Hepatocyte (in vitro differentiated cells): Measurements from ENCODE around the gene MICALL2. TPM values are rescaled to one million over a fixed set of nuclear protein-coding genes. Genes with fewer than 3 reads are reported as not detected.

Source experiments
- DNase-seq: peaks from one replicate; pipeline ENCODE4 v3.0.0-alpha.2; 2016; ENCODE audit warnings: low spot score
- H2AFZ ChIP-seq: fragments of 200-600 bp; sonication (generic); 2 replicates; pipeline ENCODE4 v1.6.0; 2016; ENCODE audit warnings: antibody characterized with exemption, mild to moderate bottlenecking
- H3K27ac ChIP-seq: fragments of 200-600 bp; sonication (generic); 2 replicates; pipeline ENCODE4 v1.5.1; 2016; ENCODE audit warnings: mild to moderate bottlenecking
- H3K27me3 ChIP-seq: fragments of 200-600 bp; sonication (generic); 2 replicates; pipeline ENCODE4 v1.6.1; 2016
- H3K36me3 ChIP-seq: fragments of 200-600 bp; sonication (generic); replicated peaks from 2 replicates; pipeline ENCODE4 v1.5.1; 2016; ENCODE audit warnings: low read depth; ENCODE audit not compliant: insufficient read depth
- H3K4me1 ChIP-seq: fragments of 200-600 bp; sonication (generic); 2 replicates; pipeline ENCODE4 v1.5.1; 2016; ENCODE audit warnings: mild to moderate bottlenecking, moderate library complexity; ENCODE audit not compliant: insufficient read depth
- H3K4me2 ChIP-seq: fragments of 200-600 bp; sonication (generic); 2 replicates; pipeline ENCODE4 v1.6.0; 2016
- H3K4me3 ChIP-seq: fragments of 200-600 bp; sonication (generic); 2 replicates; pipeline ENCODE4 v1.5.1; 2016; ENCODE audit warnings: mild to moderate bottlenecking
- H3K79me2 ChIP-seq: fragments of 200-600 bp; sonication (generic); 2 replicates; pipeline ENCODE4 v1.6.0; 2017; ENCODE audit warnings: mild to moderate bottlenecking
- H3K9me2 ChIP-seq: fragments of 200-600 bp; sonication (generic); replicated peaks from 2 replicates; pipeline ENCODE4 v1.6.0; 2017; ENCODE audit warnings: mild to moderate bottlenecking; ENCODE audit not compliant: insufficient read depth
- H3K9me3 ChIP-seq: fragments of 200-600 bp; sonication (generic); 2 replicates; pipeline ENCODE4 v1.5.1; 2016; ENCODE audit warnings: low read depth, mild to moderate bottlenecking
- H4K20me1 ChIP-seq: fragments of 200-600 bp; sonication (generic); 2 replicates; pipeline ENCODE4 v1.6.0; 2016; ENCODE audit warnings: mild to moderate bottlenecking; ENCODE audit not compliant: insufficient read depth, poor library complexity, severe bottlenecking
- EZH2 ChIP-seq: fragments of 200-600 bp; sonication (generic); IDR thresholded peaks from 2 replicates; pipeline ENCODE4 v1.6.1; 2016; ENCODE audit warnings: antibody characterized with exemption, mild to moderate bottlenecking, borderline replicate concordance
- EZH2phosphoT487 ChIP-seq: fragments of 200-600 bp; sonication (generic); IDR thresholded peaks from one replicate; pipeline ENCODE4 v1.6.1; 2018; ENCODE audit warnings: antibody characterized with exemption, mild to moderate bottlenecking, low read depth, moderate library complexity; ENCODE audit not compliant: unreplicated experiment, severe bottlenecking
- WGBS: methylation state at CpG from one replicate; pipeline ENCODE4 v1.1.6; 2016; ENCODE audit warnings: low lambda C conversion rate; ENCODE audit errors: missing lambda C conversion rate; 5-methylcytosine and 5-hydroxymethylcytosine counted together
- polyA plus RNA-seq: library from polyadenylated mRNA; unstranded; fragments of >200 nt; fragmentation: Nextera tagmentation; extraction: Ambion mirVana; gene quantifications from 2 replicates; pipeline ENCODE4 v1.2.1, GENCODE V29; 2016
- total RNA-seq: library from RNA; depleted of rRNA; stranded (reverse); fragments of >200 nt; gene quantifications from 2 replicates; pipeline ENCODE4 v1.2.3, GENCODE V29; 2014
- TF ChIP-seq, protein P1 (sequence below): fragments of 200-600 bp; sonication (generic); IDR thresholded peaks from 2 replicates; pipeline ENCODE4 v1.5.1; 2016; ENCODE audit warnings: antibody characterized with exemption, mild to moderate bottlenecking; ENCODE audit not compliant: poor library complexity

MICALL2 gene
- total and polyA plus RNA-seq, 2 experiments from 2014 or later = 16.4 to 28.2 TPM

DNA sequence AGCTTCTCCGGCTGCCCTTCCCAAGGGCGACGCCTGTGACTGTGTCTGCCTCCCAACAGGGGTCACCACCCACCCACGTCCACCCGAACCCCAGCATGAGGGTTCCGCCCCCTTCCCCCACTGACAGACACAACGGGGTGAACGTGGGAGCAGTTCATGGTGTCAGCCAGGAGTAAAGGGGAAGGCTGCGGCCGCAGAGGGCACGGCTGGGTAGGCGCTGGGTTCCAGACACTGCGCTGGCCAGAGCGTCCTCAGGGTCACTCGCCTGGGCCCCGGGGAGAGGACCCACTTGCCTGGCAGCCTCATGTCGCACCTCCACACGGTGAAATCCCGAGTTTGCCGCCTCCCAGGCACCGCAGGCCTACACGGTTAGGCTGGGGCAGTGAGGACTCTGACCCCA, 23.8 kb upstream of the MICALL2 start:
- H3K36me3 ChIP-seq = no peaks in the 10 kb centered on the region

DNA sequence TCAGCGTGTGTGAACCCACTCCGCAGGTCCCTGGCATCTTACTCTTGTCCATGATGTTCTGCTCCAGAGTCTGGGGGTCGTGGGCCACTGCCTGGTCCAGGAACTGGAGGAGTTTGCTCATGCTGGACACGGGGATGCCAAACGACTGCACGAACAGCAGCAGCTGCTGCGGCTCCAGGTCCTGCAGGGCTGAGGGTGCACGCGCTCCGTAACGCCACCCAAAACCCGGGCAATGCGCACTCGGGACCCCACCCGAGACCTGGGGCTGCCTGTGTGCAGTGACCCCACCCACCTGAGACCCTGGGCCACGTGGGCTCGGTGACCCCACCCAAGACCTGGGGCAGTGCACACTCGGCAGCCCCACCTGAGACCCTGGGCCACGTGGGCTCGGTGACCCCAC, 22.0 kb upstream of the MICALL2 start:
- TF ChIP-seq EZH2 (no peak), EZH2phosphoT487 (no peak)
- TF ChIP-seq, protein P1, sequence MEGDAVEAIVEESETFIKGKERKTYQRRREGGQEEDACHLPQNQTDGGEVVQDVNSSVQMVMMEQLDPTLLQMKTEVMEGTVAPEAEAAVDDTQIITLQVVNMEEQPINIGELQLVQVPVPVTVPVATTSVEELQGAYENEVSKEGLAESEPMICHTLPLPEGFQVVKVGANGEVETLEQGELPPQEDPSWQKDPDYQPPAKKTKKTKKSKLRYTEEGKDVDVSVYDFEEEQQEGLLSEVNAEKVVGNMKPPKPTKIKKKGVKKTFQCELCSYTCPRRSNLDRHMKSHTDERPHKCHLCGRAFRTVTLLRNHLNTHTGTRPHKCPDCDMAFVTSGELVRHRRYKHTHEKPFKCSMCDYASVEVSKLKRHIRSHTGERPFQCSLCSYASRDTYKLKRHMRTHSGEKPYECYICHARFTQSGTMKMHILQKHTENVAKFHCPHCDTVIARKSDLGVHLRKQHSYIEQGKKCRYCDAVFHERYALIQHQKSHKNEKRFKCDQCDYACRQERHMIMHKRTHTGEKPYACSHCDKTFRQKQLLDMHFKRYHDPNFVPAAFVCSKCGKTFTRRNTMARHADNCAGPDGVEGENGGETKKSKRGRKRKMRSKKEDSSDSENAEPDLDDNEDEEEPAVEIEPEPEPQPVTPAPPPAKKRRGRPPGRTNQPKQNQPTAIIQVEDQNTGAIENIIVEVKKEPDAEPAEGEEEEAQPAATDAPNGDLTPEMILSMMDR = no peak

More for the DNA sequence above, 23.8 kb upstream of the MICALL2 start:
- H3K9me3 ChIP-seq = no peaks in the 10 kb centered on the region
- no peaks in the 10 kb centered on the region for H3K9me2 ChIP-seq
- no peak overlapping the region for H3K4me2 ChIP-seq
- no peak overlapping the region for H3K27ac ChIP-seq
- no peaks in the 10 kb centered on the region for H3K4me1 ChIP-seq
- no peak overlapping the region for H2AFZ ChIP-seq
- H3K79me2 ChIP-seq = no peaks in the 10 kb centered on the region
- no peak for DNase-seq
- H4K20me1 ChIP-seq = no peaks in the 10 kb centered on the region
- TF ChIP-seq EZH2 (no peak), EZH2phosphoT487 (no peak)
- TF ChIP-seq, protein P1 = no peak
- 94% methylated on average over 21 of the region's 22 CpGs for WGBS
- H3K27me3 ChIP-seq = no peaks in the 10 kb centered on the region
- H3K4me3 ChIP-seq = no peak overlapping the region

DNA sequence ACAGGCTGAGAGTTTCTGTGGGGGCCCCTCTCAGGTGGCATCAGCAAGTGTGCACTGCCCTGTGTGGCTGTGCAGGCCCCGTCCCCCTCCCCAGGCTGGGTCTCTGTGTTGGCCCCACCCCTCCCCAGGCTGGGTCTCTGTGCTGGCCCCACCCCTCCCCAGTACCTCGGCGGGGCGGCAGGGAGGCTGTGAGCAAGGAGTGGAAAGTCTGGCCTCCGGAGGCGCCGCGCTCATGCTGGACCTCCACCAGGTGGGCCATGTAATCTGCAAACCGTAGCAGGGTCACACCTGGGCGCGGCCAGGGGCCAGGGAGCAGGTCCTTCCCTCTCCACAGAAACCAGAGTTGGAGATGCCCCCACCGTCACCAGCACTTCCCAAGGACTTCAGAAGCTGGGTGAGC, 21.4 kb upstream of the MICALL2 start:
- Histone ChIP-seq H3K36me3 (no peaks in the 10 kb centered on the region), H3K9me2 (no peaks in the 10 kb centered on the region), H4K20me1 (no peaks in the 10 kb centered on the region), H2AFZ (no peak overlapping the region), H3K79me2 (no peaks in the 10 kb centered on the region), H3K4me2 (no peak overlapping the region), H3K9me3 (no peaks in the 10 kb centered on the region), H3K4me3 (no peak overlapping the region), H3K4me1 (no peaks in the 10 kb centered on the region), H3K27me3 (no peaks in the 10 kb centered on the region), H3K27ac (no peak overlapping the region)
- no peak for DNase-seq
- 90% methylated on average over 10 of the region's 12 CpGs for WGBS
- TF ChIP-seq, protein P1 = no peak
- TF ChIP-seq EZH2 (no peak), EZH2phosphoT487 (no peak)

More for the DNA sequence above, 22.0 kb upstream of the MICALL2 start:
- Histone ChIP-seq H4K20me1 (no peaks in the 10 kb centered on the region), H3K27ac (no peak overlapping the region), H3K4me3 (no peak overlapping the region), H3K79me2 (no peaks in the 10 kb centered on the region), H3K4me2 (no peak overlapping the region), H3K27me3 (no peaks in the 10 kb centered on the region), H2AFZ (no peak overlapping the region), H3K9me2 (no peaks in the 10 kb centered on the region), H3K36me3 (no peaks in the 10 kb centered on the region), H3K9me3 (no peaks in the 10 kb centered on the region), H3K4me1 (no peaks in the 10 kb centered on the region)
- 99% methylated on average over 20 of the region's 20 CpGs for WGBS
- DNase-seq = no peak

DNA sequence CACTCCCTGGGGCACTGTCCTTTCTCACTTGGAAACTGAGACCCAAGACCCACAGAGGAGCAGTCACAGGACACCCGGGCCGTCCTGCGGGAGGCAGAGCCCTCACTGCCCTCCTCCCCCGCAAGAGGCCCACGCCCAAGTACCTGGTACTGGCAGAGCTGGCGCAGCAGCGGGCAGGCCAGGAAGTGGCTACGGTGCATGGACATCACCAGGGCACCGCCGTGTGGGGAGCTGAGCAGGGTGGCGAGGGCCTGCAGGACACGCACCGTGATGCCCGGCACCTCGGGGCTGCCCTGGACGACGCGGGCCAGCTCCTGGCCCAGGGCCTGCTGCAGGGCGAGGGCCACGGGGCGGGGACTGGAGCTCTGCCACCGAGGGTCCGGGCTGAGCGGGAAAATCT, 20.0 kb upstream of the MICALL2 start:
- no peak for DNase-seq
- no peak overlapping the region for H3K4me2 ChIP-seq

More for the DNA sequence above, 20.0 kb upstream of the MICALL2 start:
- Histone ChIP-seq H2AFZ (no peak overlapping the region), H3K36me3 (no peaks in the 10 kb centered on the region), H3K4me1 (no peaks in the 10 kb centered on the region), H3K27ac (no peak overlapping the region), H3K27me3 (no peaks in the 10 kb centered on the region), H3K79me2 (no peaks in the 10 kb centered on the region), H3K9me2 (no peaks in the 10 kb centered on the region), H4K20me1 (no peaks in the 10 kb centered on the region), H3K4me3 (no peak overlapping the region), H3K9me3 (no peaks in the 10 kb centered on the region)
- 97% methylated on average over 16 of the region's 24 CpGs for WGBS
- TF ChIP-seq, protein P1 = no peak
- TF ChIP-seq EZH2phosphoT487 = no peak
- TF ChIP-seq EZH2 = no peak
